GDM1 (cell line): Measurements from ENCODE around the gene WEE2.
"Not testable (repeated sequence)": the region's sequence is repeated elsewhere in the genome, so short reads cannot be mapped to it uniquely, and the experiment has no call there.

Experiments
- DNase-seq: peaks from one replicate; lab custom pipeline; 2025; lab: John Stamatoyannopoulos, UW

WEE2 gene

DNA sequence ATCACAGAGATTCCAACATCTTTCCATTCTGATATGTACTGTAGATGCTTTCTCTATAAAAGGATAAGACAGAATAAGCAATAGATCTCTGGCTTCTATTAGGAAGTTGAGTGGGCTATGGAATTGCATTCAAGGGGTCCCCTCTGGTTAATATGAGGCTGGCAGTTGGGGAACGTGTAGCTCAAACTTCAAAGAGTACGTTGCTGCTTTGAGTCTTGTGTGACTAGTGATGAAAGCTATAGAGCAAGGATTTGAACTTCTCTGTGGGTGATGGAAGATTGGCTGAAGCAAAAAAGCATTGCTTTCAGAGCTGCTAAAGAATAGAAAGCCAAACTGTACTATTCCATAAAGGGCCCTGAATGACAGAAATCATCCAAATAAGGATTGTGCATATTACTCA, 6.4 kb downstream of the WEE2 start:
- no peak for DNase-seq

DNA sequence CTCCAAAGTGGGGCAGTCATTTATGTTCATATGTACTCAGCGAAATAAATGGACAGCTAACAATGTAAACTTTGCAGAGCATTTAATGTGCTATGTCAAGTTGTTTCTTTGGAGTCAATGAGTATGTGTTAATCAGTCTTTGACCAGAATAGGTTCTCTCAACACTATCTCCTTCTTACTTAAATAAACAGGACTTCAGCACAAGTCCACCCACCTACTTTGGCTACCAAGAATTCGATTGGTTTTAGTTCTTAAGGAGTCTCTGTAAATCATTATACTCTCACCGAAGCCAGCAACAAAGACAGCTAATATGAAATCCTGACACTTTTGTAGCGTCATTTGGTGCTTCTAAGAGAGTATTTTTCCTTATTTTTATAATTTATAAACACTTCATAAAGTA, 6.9 kb downstream of the WEE2 start:
- no peak for DNase-seq

DNA sequence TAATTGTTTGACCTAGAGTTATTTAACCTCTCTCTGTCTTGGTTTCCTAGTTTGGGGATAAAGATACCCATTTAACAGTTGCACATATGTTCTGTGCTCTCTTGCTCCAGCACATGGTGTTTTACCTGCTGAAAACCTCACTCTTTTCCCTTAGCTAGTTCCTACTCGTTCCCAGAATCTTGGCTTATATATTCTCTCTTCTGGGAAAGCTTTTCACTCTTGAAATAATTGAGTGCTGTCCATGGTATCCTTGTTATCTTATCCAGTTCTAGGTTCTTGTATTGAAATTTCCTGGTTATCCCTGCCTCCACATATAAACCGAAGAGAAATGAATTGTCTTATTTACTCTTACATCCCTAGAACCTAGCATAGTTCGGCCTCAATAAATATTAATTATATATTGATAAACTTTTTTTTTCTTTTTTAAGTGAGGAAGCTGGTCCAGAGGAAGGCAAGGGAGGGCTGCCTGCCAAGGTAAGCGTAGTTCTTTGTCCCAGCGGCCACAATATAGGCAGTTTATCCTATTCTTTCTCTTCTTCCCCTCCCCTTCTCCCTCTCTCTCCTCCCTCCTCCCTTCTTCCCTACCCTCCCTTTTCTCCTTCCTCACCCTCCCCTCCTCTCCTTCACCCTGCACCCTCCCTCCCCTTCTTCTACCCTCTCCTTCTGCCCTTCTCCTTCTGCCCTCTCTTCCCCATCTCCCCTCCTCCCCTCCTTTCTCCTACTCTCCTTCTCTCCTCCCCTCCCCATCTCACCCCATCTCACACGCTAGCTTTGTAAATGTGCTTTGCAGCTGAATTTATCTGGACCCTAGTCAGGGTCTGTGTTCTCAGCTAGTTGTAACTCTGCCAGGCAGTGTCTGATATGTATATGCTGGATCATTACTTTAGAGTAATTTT, 7.9 kb downstream of the WEE2 start:
- DNase-seq: no peak

DNA sequence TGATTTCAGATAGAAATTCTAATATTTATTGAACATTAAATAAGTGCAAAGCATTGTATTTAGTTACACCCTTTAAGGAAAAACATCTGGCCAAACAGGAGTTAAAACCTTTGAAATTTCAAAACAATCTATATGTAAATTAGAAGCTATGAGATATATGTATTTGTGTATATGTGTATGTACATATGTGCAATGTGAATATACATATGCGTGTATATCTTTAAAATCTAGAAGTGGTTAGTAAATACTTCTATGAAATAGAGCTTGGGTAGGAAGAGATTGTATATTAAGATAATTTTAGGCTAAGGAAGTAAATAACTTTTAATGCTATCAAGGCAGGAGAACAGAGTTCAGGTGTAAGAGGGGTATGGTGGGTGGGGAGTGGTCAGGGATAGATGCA, 9.3 kb downstream of the WEE2 start:
- DNase-seq: no peak

DNA sequence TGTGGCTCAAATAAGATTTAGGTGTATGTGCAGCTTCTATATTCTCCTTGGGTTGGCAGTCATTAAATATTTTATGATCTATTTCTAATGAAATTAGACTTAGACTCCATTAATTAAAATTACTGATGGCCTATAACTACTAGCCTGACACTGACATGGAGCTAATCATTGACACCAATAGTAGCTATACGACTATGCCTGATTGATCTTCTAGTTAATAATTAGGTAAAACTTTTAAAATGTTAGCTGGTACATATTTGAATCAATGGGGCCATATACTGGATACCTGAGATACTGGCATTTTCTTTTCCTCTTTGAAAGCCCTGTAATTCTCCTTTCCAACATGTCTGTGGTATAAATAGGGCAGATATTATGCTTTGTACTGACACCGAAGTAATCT, 14.4 kb downstream of the WEE2 start:
- DNase-seq: no peak

DNA sequence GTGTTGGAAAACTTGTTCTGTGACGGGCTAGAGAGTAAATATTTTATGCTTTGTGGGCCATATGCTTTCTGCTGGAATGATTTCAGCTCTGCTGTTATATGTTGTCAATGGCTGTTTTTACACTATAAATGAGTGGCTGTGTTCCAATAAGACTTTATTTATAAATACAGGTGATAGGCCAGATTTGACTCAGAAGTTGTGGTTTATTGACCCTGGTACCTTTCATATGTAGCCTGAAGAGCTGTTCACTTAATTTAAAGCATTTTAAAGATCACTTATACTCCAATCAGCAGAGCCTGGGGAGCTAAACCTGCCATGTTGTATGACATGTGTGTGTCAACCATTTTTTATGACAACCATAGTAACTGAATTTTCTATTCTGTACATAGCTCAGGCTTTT, 20.9 kb downstream of the WEE2 start:
- DNase-seq: no peak

DNA sequence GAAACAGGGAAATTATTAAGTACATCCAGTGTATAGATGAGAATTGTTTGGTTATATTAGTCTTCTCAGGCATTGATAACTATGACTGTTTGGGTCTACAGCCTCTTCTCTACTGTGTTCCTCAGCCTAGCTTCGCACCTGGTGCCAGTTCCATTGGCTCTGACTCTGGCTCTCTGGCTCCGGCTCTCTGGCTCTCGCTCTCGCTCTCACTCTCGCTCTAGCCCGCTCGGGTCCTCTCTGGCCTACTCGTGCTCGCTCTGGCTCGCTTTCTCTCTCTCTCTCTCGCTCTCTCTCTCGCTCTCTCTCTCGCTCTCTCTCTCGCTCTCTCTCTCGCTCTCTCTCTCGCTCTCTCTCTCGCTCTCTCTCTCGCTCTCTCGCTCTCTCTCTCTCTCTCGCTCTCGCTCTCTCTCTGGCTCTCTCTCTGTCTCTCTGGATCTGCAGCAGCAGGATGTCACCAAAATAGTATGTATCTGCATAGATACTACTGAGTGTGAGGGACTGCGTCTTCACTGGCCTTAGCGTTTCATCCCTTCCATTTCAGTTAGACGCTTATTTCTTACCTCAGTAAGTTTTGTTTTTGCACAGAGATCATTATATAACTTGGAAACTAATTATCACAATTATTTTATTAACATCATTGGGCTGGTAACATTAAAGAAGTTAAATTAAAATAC, 23.5 kb downstream of the WEE2 start:
- no peak for DNase-seq

DNA sequence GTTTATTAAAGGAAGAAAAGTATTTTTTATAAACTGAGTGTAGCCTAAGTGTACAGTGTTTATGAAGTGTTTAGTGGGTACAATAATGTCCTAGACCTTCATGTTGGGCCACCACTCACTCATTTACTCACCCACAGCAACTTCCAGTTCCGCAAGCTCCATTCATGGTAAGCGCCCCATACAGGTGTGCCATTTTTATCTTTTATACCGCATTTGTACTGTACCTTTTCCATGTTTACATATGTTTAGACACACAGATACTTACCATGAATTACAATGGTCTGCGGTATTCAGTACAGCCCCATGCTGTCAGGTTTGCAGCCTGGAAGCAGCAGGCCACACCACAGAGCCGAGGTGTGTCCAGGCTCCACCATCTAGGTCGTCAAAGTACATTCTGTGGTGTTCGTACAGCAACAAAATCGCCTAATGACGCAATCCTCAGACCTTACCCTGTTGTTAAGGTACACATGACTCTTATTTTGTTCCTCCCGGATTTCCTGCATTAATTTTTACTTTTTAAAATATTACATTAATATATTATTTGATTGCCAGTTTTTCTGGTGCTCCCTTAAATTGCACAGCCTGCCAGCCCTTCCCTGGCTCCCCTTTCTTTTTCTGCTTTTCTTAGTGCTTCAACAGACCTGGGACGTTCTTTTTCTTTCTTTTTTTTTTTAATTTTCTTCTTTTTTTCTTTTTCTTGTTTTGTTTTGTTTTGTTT, 29.1 kb downstream of the WEE2 start:
- DNase-seq: no peak

DNA sequence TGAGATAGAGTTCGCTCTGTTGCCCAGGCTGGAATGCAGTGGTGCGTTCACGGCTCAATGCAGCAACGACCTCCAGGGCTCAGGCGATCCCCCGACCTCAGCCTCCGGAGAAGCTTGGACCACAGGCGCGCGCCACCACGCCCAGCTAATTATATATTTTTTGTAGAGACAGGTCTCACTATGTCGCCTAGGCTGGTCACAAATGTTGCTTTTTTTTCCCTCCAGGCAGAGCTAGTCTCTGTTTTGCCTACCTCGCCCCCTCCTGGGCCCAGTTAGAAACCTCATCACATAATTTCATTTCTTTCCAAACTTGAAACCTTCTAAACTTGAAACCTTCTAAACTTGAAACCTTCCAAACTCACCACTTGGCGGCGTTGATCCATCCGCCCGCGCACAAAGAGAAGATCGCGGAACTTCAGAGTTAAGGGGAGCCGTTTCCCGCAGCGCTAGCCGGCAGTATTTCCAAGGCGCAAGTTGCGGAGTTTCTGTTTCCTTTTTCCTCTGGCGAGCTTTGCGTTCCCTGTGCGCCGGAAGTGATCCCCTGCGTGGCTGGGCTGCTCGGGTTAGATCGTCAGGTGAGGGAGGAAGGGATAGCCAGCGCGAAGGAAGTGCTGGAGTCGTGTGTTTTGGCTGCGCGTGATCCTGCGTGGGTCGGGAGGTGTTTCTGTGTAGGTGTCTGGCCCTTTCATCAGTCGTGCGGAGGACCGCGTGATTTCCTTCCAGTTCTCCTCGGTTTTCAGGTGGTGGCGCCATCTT, 29.9 kb downstream of the WEE2 start, which contains the start of gene SSBP1:
Gene SSBP1 (plus strand): TSS at position 523 of the 756 bp plus-strand sequence. CDS start 809 bp downstream, outside the sequence.
- peak; percentile 91 for DNase-seq

DNA sequence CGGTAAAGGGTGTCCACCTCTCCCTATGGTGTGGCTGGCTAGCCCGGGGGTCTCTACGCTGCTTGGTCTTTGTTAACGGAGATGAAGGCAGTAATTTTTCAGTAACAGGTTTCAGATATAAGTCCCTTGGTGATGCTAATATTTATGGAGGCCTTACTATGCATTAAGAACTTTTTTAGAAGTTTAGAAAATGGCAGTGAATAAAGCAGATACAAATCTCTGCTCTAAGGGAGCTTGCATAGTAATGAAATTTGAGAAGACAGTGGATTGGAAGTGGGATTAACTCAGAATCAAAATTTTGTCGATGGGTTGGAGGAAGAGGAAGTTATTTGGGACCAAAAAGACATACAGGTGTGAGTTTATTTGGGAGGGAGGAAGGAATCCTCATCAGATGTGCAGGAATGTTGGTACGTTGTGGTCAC, 30.4 kb downstream of the WEE2 start:
- no peak for DNase-seq

DNA sequence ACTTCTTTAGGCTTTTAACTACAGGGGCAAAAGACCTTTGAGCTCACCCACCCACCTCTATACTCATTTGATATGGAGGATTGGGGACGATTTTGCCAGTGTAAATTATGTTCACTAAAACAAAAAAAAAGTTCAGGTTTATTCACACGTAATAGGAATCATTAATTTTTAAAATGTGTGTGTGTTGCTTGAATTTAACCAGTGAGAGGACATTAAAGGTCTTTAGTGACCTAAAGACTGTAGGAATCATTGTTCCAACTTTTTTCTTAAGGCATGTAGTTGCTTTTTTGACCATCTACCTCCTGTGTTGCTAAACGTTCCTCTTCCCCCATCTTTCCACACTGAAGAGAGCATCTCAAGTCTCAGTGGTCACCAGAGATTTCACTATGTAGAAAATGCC, 31.1 kb downstream of the WEE2 start:
- DNase-seq: no peak

DNA sequence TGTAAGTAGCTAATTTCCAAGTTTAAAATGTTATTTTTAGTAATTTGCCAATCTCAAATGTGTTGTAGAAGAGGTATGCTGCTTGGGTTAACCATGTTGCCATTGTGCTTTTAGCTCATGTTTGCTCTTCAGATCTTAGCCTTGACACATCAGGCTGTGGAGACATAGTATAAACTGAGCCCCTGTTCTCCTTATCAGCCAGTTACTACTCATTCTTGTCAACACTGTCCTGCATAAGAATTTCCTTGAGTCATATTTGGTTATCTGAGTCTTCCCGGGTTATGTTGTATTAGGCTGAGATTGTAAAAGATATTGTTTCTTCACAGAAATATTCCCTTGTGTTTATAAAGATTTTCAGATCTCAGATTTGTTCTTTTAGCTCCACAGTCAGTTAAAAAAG, 34.1 kb downstream of the WEE2 start:
- no peak for DNase-seq

DNA sequence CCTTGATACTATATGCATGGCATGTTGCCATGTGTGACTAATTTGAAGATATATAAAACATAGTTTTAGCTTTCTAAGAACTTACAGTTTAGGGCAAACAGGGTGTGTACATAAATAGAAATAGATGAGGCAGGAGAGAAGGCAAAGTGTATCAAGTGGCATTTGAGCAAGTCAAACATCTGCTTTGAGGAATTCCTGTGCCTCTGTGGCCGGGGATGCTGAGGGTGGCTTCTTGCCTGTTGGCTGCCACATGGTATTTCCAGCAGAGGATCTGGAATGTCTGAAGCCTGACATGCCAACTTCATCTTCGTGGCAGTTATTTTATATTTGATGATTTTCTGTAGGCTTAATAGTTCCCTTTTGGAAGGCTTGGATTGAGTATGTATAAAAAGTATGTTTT, 36.0 kb downstream of the WEE2 start:
- no peak for DNase-seq

DNA sequence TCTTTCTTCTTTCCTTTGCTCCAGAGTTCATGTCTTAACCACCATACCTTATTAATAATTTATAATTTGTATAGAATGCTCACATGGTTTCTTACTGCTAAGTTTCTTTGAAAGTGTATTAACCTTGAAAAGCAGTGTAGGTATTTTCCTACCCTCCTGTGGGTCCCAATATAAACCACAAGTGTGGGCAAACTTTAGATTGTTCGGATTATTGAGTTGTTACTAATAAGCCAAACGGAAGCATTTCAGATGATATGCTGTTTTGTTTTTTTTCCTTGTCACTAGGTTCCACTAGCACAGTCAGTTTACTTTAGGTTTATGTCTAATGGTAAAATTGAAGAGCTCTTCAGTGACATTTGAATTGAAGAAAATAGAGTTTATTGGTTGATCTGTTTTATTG, 40.2 kb downstream of the WEE2 start:
- no peak for DNase-seq

DNA sequence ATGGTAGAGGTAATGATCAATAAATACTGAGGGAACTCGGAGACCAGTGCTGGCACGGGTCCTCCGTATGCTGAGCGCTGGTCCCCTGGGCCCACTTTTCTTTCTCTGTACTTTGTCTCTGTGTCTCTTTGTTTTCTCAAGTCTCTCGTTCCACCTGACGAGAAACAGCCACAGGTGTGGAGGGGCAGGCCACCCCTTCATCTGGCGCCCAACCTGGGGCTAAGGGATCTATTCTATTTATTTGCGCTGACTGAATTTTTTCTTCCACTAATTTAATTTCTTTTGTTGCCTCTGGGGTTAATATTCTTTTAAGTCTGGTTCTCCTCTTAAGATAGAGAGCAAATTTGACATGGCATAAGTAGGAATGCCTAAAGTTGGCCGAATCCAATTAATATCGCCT, 43.8 kb downstream of the WEE2 start:
- DNase-seq: not testable (repeated sequence)

DNA sequence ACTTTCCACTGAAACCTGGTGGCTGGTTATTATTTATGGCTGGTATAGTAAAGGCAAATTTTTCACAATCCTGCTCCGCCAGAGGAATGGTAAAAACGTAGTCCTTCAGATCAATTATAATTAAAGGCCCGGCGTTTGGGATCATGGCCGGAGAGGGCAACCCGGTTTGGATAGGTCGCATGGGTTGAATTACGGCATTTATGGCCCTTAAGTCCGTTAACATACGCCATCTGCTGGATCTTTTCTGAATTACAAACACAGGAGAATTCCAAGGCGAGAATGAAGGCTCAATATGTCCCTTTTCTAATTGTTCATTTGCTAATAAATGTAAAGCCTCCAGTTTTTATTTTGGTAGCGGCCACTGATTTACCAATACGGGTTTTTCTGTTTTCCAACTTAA, 44.5 kb downstream of the WEE2 start:
- no peak for DNase-seq

DNA sequence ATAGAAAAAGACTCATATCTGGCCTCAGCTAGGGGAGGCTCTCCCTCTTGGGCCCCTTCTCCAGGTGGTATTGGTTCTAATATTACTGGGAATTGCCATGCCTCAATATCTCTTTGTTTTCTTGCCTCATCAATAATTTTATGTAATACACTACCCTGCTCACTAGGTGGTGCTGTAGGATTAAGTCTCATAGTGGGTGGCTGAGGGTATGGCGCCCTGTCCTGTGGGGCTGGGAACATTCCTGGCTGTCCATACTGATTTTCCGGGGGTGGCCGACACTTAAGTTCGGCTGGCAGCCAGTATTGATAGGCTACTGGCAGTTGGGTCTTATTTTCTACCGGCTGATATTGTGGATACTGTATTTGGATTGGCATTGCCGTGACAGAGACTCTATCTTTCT, 46.8 kb downstream of the WEE2 start:
- no peak for DNase-seq

DNA sequence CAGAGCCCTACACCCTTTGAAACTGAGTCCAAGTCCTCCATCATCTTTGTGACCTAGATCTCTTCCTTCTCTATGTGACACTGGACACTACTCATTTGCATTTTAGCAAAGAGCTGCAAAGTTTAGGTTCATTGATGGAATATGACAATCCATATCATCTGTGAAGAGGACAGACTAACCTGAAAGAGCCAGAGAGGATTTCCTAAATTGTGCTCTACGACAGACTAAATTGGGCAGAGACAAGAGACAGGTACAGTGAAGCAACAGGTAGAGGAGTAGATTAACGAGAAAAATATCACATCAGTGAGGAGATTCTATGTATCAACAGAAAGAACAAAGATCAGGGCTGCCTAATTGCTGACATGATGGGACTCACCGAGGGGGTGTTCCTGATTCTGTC, 55.6 kb downstream of the WEE2 start, which contains the start of gene TAS2R3:
Gene TAS2R3 (plus strand): TSS at position 301 of the 400 bp plus-strand sequence. CDS start 62 bp downstream, at position 363.
- no peak for DNase-seq

DNA sequence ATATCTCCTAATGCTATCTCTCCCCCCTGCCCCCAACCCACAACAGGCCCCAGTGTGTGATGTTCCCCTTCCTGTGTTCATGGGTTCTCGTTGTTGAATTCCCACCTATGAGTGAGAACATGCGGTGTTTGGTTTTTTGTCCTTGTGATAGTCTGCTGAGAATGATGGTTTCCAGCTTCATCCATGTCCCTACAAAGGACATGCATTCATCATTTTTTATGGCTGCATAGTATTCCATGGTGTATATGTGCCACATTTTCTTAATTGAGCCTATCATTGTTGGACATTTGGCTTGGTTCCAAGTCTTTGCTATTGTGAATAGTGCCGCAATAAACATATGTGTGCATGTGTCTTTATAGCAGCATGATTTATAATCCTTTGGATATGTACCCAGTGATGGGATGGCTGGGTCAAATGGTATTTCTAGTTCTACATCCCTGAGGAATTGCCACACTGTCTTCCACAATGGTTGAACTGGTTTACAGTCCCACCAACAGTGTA, 62.0 kb downstream of the WEE2 start:
- not testable (repeated sequence) for DNase-seq

DNA sequence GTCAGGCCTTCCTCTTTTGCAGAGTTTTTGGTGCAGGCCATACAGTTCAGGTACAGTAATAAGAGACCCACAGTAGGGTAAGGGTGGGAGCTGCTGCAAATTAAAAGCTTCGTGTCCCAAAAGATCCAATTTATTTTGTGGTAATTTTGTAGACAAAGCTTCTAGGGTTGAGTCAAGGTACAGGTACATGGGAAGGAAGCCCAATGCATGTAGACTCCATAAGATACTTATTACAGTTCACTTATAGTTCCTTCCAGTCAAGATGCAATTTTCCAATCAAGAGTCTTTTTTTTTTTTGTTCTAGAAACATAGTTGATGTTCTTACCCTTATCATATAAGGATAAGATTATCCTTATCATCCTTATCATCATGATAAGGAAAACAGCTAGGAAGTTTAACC, 68.2 kb downstream of the WEE2 start, which contains the start of gene TAS2R4:
Gene TAS2R4 (plus strand): TSS at position 301 of the 400 bp plus-strand sequence. CDS start 1,815 bp downstream, outside the sequence.
- DNase-seq: no peak
